Fibroblast of lung (primary cell): Measurements from ENCODE around the gene FAM216A. TPM values are rescaled to one million over a fixed set of nuclear protein-coding genes. Genes with fewer than 3 reads are reported as not detected.

Experiments used
- DNase-seq, 2 donors: peaks; one replicate each; pipeline versions ENCODE4 v3.0.0 to v3.0.0-alpha.2; 2010; ENCODE audit warnings: low read depth in 2 of 2
- H2AFZ ChIP-seq: 2 replicates; pipeline ENCODE4 v1.5.1; 2012; ENCODE audit warnings: low read length, control low read depth, inconsistent platforms
- H3K27ac ChIP-seq: 2 replicates; pipeline ENCODE4 v1.5.1; 2011; ENCODE audit warnings: low read length, control low read depth; ENCODE audit not compliant: insufficient read depth
- H3K27me3 ChIP-seq: 2 replicates; pipeline ENCODE4 v1.5.1; 2011; ENCODE audit warnings: mild to moderate bottlenecking, low read length; ENCODE audit not compliant: control insufficient read depth, insufficient read depth
- H3K36me3 ChIP-seq: 2 replicates; pipeline ENCODE4 v1.5.1; 2011; ENCODE audit warnings: low read length; ENCODE audit not compliant: control insufficient read depth, insufficient read depth
- H3K4me1 ChIP-seq: 2 replicates; pipeline ENCODE4 v1.5.1; 2011; ENCODE audit warnings: low read length; ENCODE audit not compliant: control insufficient read depth, insufficient read depth; ENCODE audit errors: extremely low read depth
- H3K4me2 ChIP-seq: 2 replicates; pipeline ENCODE4 v1.5.1; 2011; ENCODE audit warnings: low read length, control low read depth; ENCODE audit not compliant: insufficient read depth; ENCODE audit errors: extremely low read depth
- H3K4me3 ChIP-seq, 4 experiments: fragments of 200-600 bp in 1 of 4; sonication (generic) in 1 of 4; replicated peaks in 1 of 4; 2 replicates each; pipeline ENCODE4 v1.5.1; 2011 to 2016; ENCODE audit warnings: low read length in 4 of 4, low read depth in 3 of 4, mild to moderate bottlenecking in 3 of 4, control low read depth in 2 of 4, inconsistent platforms in 1 of 4, mixed read lengths in 1 of 4; ENCODE audit not compliant: insufficient read depth in 1 of 4; ENCODE audit errors: control extremely low read depth in 1 of 4
- H3K79me2 ChIP-seq: 2 replicates; pipeline ENCODE4 v1.5.1; 2012; ENCODE audit warnings: mild to moderate bottlenecking, low read length, inconsistent platforms; ENCODE audit not compliant: control insufficient read depth, insufficient read depth
- H3K9ac ChIP-seq: 2 replicates; pipeline ENCODE4 v1.5.1; 2011; ENCODE audit warnings: mild to moderate bottlenecking, low read length, control low read depth; ENCODE audit not compliant: insufficient read depth
- H3K9me3 ChIP-seq: 2 replicates; pipeline ENCODE4 v1.5.1; 2012; ENCODE audit warnings: low read depth, low read length; ENCODE audit not compliant: control insufficient read depth, insufficient read depth
- H4K20me1 ChIP-seq: 2 replicates; pipeline ENCODE4 v1.5.1; 2011; ENCODE audit warnings: low read length; ENCODE audit not compliant: control insufficient read depth, insufficient read depth; ENCODE audit errors: extremely low read depth
- EZH2 ChIP-seq: IDR thresholded peaks from 2 replicates; pipeline ENCODE4 v1.5.1; 2012; ENCODE audit warnings: low read length, control low read depth, mild to moderate bottlenecking; ENCODE audit errors: missing control alignments
- polyA plus RNA-seq, 2 donors: library from polyadenylated mRNA; depleted of rRNA in 1 of 2; stranded (reverse) in 1 of 2; unstranded in 1 of 2; fragments of >200 nt; gene quantifications; 2 replicates each; pipeline ENCODE4 v1.2.1, GENCODE V29; 2011 to 2012; ENCODE audit warnings: missing spikeins in 1 of 2
- total RNA-seq: library from RNA; depleted of rRNA; stranded (reverse); fragments of >200 nt; gene quantifications from 2 replicates; pipeline ENCODE4 v1.2.1, GENCODE V29; 2014
- TF ChIP-seq, protein P1 (sequence below), 2 donors: IDR thresholded peaks in 1 of 2; conservative IDR thresholded peaks in 1 of 2; 1 replicate in 1 of 2; 2 replicates in 1 of 2; pipeline ENCODE4 v1.5.1; 2011 to 2012; ENCODE audit warnings: low read length in 2 of 2, control low read depth in 1 of 2, inconsistent platforms in 1 of 2, low read depth in 1 of 2, mild to moderate bottlenecking in 1 of 2

The FAM216A gene
- total and polyA plus RNA-seq, 2 donors (not counting 1 experiment from before 2014, with no cell fraction given): 16.5 to 20.2 TPM

GRCh38 chr12:110528277-110528839, 59.7 kb downstream of the FAM216A start:
- Histone ChIP-seq H2AFZ (no peak overlapping the region), H3K27me3 (no peaks in the 10 kb centered on the region), H3K27ac (no peak overlapping the region), H3K9me3 (no peaks in the 10 kb centered on the region), H3K79me2 (no peaks in the 10 kb centered on the region), H3K4me1 (peaks cover 12% of the 10 kb centered on the region), H3K9ac (no peak overlapping the region), H3K36me3 (no peaks in the 10 kb centered on the region), H3K4me3 (no peak overlapping the region), H4K20me1 (no peaks in the 10 kb centered on the region), H3K4me2 (no peak overlapping the region)
- DNase-seq: no peak
- no peak for TF ChIP-seq EZH2
- TF ChIP-seq, protein P1, sequence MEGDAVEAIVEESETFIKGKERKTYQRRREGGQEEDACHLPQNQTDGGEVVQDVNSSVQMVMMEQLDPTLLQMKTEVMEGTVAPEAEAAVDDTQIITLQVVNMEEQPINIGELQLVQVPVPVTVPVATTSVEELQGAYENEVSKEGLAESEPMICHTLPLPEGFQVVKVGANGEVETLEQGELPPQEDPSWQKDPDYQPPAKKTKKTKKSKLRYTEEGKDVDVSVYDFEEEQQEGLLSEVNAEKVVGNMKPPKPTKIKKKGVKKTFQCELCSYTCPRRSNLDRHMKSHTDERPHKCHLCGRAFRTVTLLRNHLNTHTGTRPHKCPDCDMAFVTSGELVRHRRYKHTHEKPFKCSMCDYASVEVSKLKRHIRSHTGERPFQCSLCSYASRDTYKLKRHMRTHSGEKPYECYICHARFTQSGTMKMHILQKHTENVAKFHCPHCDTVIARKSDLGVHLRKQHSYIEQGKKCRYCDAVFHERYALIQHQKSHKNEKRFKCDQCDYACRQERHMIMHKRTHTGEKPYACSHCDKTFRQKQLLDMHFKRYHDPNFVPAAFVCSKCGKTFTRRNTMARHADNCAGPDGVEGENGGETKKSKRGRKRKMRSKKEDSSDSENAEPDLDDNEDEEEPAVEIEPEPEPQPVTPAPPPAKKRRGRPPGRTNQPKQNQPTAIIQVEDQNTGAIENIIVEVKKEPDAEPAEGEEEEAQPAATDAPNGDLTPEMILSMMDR (conservative IDR thresholded peaks at IDR 0.05 in 1 of 2, IDR thresholded peaks at IDR 0.05 in 1 of 2; ENCODE audit: low read depth in 1 of 2, low read length in 2 of 2): no peak

DNA sequence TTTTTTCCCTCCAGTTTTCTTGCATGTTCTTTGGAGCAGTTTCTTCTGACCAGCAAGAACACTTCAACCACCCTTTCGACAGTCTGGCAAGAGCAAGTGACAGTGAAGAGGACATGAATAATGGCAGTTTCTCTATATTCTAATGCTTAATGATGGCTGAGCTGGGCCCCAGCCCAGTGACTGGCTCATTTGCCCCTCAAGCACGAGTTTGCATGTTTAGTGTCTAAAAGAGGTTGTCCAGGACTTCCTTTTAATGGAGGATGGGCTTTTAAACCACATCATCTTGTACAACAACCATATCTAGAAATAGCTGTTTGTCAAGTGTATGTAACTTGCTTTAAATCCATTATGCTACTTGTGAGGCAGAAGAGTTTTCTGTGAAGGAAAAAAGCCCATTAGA, 61.9 kb downstream of the FAM216A start:
- TF ChIP-seq EZH2: no peak
- TF ChIP-seq, protein P1 (conservative IDR thresholded peaks at IDR 0.05 in 1 of 2, IDR thresholded peaks at IDR 0.05 in 1 of 2; ENCODE audit: low read depth in 1 of 2, low read length in 2 of 2): no peak

GRCh38 chr12:110531741-110532333, 63.2 kb downstream of the FAM216A start:
- Histone ChIP-seq H3K36me3 (no peaks in the 10 kb centered on the region), H4K20me1 (no peaks in the 10 kb centered on the region), H3K9ac (no peak overlapping the region), H3K27me3 (no peaks in the 10 kb centered on the region), H3K9me3 (no peaks in the 10 kb centered on the region), H3K4me1 (peaks cover 15% of the 10 kb centered on the region), H3K27ac (no peak overlapping the region), H3K4me2 (no peak overlapping the region), H2AFZ (no peak overlapping the region), H3K4me3 (no peak overlapping the region), H3K79me2 (no peaks in the 10 kb centered on the region)
- DNase-seq: peak; percentile 68 to 81
- TF ChIP-seq, protein P1 (conservative IDR thresholded peaks at IDR 0.05 in 1 of 2, IDR thresholded peaks at IDR 0.05 in 1 of 2; ENCODE audit: low read depth in 1 of 2, low read length in 2 of 2): no peak
- TF ChIP-seq EZH2: no peak

More for the DNA sequence above, 61.9 kb downstream of the FAM216A start:
- Histone ChIP-seq H3K79me2 (no peaks in the 10 kb centered on the region), H4K20me1 (no peaks in the 10 kb centered on the region), H3K4me3 (no peak overlapping the region), H3K27ac (no peak overlapping the region), H2AFZ (no peak overlapping the region), H3K4me2 (no peak overlapping the region), H3K27me3 (no peaks in the 10 kb centered on the region), H3K4me1 (peaks cover 15% of the 10 kb centered on the region), H3K9ac (no peak overlapping the region), H3K9me3 (no peaks in the 10 kb centered on the region), H3K36me3 (no peaks in the 10 kb centered on the region)
- no peak for DNase-seq
